ENCODE results near the gene TTLL11. TPM values are rescaled to one million over a fixed set of nuclear protein-coding genes. Genes with fewer than 3 reads are reported as not detected.

Gene TTLL11
- total RNA-seq, 1 donor from 2014 or later, result 3.6 TPM

DNA sequence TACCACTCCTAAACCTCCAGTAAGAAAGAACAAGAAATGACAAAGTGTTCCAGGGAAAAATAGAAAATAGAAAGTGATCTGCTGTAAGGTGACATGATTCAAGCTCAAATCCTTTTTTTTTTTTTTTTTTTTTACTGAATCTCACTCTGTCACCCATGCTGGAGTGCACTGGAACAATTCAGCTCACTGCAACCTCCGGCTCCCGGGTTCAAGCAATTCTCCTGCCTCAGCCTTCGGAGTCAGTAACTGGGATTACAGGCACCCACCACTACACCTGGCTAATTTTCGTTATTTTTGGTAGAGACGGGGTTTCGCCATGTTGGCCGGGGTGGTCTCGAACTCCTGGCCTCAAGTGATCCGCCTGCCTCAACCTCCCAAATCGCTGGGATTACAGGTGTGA, 35.9 kb downstream of the TTLL11 start:
- H3K9me3 Mint-ChIP-seq, result no peaks in the 10 kb centered on the region
- no peak overlapping the region for H3K4me3 Mint-ChIP-seq
- intact Hi-C loops (cut with micrococcal nuclease), result no loop called here
- H3K27me3 Mint-ChIP-seq, result peaks cover 2% of the 10 kb centered on the region
- TF ChIP-seq, protein P1, sequence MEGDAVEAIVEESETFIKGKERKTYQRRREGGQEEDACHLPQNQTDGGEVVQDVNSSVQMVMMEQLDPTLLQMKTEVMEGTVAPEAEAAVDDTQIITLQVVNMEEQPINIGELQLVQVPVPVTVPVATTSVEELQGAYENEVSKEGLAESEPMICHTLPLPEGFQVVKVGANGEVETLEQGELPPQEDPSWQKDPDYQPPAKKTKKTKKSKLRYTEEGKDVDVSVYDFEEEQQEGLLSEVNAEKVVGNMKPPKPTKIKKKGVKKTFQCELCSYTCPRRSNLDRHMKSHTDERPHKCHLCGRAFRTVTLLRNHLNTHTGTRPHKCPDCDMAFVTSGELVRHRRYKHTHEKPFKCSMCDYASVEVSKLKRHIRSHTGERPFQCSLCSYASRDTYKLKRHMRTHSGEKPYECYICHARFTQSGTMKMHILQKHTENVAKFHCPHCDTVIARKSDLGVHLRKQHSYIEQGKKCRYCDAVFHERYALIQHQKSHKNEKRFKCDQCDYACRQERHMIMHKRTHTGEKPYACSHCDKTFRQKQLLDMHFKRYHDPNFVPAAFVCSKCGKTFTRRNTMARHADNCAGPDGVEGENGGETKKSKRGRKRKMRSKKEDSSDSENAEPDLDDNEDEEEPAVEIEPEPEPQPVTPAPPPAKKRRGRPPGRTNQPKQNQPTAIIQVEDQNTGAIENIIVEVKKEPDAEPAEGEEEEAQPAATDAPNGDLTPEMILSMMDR (IDR thresholded peaks at IDR 0.05), result no peak
- POLR2A ChIA-PET, result no interaction called here
- no peak overlapping the region for H3K27ac Mint-ChIP-seq
- CTCF ChIA-PET, result no interaction called here
- DNase-seq (no peak), ATAC-seq (ENCODE audit: low read depth) (no peak)
- no peaks in the 10 kb centered on the region for H3K36me3 Mint-ChIP-seq (ENCODE audit: low read depth)
- no peaks in the 10 kb centered on the region for H3K4me1 Mint-ChIP-seq

DNA sequence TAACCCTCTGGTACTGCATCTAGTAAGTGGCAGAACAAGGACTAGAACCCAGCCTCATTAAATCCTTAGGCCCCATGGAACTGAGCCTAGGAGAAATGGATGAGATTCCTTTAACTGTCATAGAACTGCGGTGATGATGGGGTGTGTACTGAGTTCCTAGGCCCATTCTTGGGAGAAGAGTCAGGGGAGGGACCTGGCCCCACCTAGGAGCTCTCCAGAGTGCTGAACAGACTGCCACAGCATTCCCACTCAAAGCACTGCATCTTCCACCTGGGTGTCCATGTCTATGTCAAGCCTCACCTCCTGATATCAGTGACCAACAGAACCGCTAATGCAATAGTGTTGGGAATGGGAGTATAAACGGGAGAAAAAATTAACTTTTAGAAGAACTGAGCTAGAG, 36.6 kb downstream of the TTLL11 start:
- Mint-ChIP-seq H3K27me3 (peaks cover 3% of the 10 kb centered on the region), H3K36me3 (ENCODE audit: low read depth) (no peaks in the 10 kb centered on the region), H3K27ac (no peak overlapping the region), H3K4me1 (no peaks in the 10 kb centered on the region), H3K9me3 (no peaks in the 10 kb centered on the region), H3K4me3 (no peak overlapping the region)
- DNase-seq, result no peak
- ChIA-PET CTCF (no interaction called here), POLR2A (no interaction called here)
- intact Hi-C loops (cut with micrococcal nuclease), result no loop called here
- TF ChIP-seq, protein P1 (IDR thresholded peaks at IDR 0.05), result no peak
- no peak for ATAC-seq (ENCODE audit: low read depth)

DNA sequence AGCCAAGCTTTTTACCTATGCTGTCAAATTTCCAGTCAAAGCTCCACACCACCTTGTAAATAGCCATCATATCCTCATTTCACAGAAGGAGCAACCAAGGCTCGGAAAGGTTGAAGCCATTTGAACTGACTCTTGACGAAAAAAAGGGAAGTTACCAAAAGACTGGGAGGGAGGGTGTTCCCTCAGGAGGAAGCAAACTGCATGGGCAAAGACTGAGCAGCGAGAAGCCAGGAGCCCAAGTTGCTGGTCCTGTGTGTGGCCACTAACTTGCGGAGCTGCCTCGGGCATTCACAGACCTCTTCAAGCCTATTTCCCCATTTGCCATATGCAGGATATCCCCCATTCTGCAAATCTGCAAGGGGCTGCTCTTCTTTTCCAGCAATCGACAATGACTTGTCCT, 37.4 kb downstream of the TTLL11 start:
- CTCF ChIA-PET, result no interaction called here
- DNase-seq, result no peak
- no peak overlapping the region for H3K27ac Mint-ChIP-seq
- POLR2A ChIA-PET, result no interaction called here
- no peak for ATAC-seq (ENCODE audit: low read depth)
- TF ChIP-seq, protein P1 (IDR thresholded peaks at IDR 0.05), result no peak
- no peaks in the 10 kb centered on the region for H3K36me3 Mint-ChIP-seq (ENCODE audit: low read depth)
- no peaks in the 10 kb centered on the region for H3K4me1 Mint-ChIP-seq
- intact Hi-C loops (cut with micrococcal nuclease), result no loop called here
- H3K9me3 Mint-ChIP-seq, result no peaks in the 10 kb centered on the region
- H3K27me3 Mint-ChIP-seq, result peaks cover 5% of the 10 kb centered on the region
- no peak overlapping the region for H3K4me3 Mint-ChIP-seq

DNA sequence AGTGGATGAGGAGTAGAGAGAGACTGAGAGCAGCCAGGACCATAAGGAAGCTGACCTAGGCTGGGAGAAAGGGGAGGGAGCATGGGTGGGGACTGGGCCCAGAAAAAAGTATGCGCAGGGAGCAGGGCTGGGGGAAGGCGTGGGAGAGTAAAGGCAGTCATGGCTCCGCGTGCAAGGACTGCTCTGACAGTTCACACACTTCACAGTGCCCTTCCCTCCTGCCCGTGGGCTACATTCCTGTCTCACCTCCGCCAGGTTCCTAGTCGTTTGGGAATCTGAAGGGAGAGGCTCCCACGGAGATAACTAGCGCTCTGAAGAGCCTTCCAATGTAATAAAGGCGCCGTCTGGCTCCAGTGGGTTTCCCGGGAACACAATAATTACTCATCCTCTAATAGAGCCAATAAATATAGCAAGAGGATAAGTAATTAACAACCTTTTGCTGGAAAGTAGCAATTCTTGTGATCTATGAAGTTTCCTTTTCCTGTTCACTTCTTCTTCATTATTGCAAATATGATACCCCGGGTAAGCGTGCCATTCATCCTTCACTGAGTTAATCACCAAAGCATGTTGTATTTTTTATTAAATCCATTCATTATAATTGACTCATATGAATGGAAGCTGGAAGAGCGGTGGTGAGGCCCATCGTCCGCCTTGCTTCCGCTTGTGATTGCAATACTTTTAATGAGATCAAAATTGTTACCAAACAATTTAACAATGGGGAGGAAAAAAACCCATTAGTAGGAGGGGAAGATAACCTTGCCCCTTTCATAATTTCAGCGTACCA, 39.3 kb downstream of the TTLL11 start:
- ChIA-PET CTCF (no interaction called here), POLR2A (no interaction called here)
- Mint-ChIP-seq H3K4me3 (no peak overlapping the region), H3K4me1 (no peaks in the 10 kb centered on the region), H3K27me3 (peaks cover 5% of the 10 kb centered on the region), H3K27ac (no peak overlapping the region), H3K9me3 (no peaks in the 10 kb centered on the region), H3K36me3 (ENCODE audit: low read depth) (no peaks in the 10 kb centered on the region)
- TF ChIP-seq, protein P1 (IDR thresholded peaks at IDR 0.05), result no peak
- no peak for ATAC-seq (ENCODE audit: low read depth)
- intact Hi-C loops (cut with micrococcal nuclease), result no loop called here
- no peak for DNase-seq

DNA sequence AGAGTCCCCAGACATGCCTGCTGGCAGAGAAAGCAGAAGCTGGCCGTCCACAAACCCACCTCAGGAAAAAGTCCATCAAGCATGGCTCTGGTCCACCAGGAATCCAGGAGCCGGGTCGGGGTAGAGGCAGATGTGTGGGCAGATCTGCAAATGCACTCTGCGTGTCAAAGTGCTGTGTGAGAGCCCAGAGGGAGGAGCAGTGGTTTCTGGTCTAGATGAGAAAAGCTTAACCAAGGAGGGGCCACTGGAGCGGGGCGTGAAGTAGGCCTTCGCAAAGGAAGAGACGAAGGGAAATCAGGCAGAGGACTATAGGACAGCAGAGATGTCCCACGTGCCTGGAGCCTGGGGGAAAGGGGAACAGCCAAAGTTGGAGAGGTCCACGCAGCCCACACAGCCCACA, 40.0 kb downstream of the TTLL11 start:
- Mint-ChIP-seq H3K9me3 (no peaks in the 10 kb centered on the region), H3K36me3 (ENCODE audit: low read depth) (peaks cover 1% of the 10 kb centered on the region), H3K27me3 (peaks cover 8% of the 10 kb centered on the region), H3K4me1 (no peaks in the 10 kb centered on the region), H3K4me3 (no peak overlapping the region), H3K27ac (no peak overlapping the region)
- ATAC-seq (ENCODE audit: low read depth), result no peak
- no peak for DNase-seq
- ChIA-PET CTCF (no interaction called here), POLR2A (no interaction called here)
- intact Hi-C loops (cut with micrococcal nuclease), result no loop called here
- TF ChIP-seq, protein P1 (IDR thresholded peaks at IDR 0.05), result no peak

All from activated B cell treated with CpG ODN at 0.5 μM for 24 hours (primary cell).